ENCODE data around the gene MBTD1.
"Not testable (repeated sequence)": the region's sequence is repeated elsewhere in the genome, so short reads cannot be mapped to it uniquely, and the experiment has no call there.

Gene MBTD1

DNA sequence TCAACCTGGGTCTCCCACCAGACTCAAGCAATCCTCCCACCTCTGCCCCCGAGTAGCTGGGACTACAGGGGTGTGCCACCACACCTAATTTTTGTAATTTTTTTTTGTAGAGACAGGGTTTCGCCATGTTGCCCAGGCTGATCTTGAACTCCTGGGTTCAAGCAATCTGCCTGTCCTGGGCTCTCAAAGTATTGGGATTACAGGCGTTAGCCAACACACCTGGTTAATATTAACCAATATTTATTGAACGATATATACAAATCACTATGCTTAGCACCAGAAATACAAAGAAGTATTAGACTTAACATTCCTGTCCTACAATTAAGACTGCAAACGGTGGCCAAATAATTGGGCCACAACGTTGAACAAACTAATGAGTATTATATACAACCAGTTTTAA lies 4.2 kb downstream of the MBTD1 start:
- DNase-seq (ENCODE audit: low read depth, low spot score) = no peak

DNA sequence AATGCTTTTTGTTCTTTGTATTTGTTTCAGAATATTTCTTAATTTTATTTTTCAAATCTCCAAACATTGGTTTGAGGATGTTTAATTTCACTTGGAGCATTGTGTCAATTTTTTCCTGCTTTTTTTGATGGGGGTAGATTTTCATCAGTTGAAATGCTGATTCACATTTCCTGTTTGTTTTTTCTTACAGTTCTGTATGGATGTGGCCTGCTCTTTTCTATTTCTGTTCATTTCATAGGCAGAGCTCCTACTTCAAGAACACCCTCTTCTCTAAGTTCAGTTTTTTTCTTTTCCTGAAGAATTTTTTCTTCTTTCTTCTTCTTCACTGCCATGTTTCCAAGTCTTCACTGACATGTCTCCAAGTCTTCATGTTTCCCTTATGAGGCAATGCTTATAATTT lies 8.8 kb downstream of the MBTD1 start:
- no peak for DNase-seq (ENCODE audit: low read depth, low spot score)

DNA sequence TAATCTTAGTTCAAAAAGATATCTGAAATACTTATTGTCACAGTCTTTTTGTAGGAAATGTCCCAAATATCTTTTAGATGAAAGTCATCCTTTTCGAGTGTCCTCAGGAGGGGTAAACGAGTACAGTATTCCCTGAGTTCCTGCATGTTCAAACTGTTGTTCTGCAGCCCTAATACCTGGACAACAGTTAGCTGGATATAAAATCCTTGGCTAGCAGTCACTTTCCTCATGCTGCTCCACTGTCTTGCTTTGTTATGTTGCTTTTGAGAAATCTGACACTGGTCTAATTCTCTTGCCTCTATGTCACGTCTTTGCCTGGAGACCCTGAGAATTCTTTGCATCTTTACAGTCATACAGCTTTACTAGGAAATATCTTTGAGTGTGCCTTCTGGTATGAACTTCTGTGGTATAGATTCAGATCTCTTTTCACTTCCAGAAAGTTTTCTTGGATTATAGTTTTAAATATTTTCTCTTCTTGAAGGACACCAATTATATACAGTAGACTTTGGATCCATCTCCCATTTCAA lies 9.5 kb downstream of the MBTD1 start:
- no peak for DNase-seq (ENCODE audit: low read depth, low spot score)

- no peak for DNase-seq (ENCODE audit: low read depth, low spot score)
These were observed 14.3 kb downstream of the MBTD1 start for GRCh38 chr17:51245535-51245934.

DNA sequence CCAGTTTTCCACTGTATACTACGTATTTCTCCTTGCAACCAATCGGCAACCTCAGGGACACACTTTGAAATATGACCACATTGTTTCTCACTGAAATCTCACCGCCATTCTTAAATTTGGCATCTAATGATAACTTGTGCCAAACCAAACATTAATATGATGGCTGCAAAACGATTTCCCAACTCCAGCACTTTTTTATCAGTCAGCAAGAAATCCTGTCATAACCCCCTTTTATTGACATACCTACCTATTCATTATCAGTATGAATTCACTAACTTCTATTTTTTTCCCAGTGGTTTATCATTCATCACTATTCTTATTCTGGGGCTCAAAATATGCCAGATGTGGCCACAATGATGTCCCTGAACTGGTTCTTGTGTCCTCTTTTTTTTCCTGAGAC lies 15.8 kb downstream of the MBTD1 start:
- DNase-seq (ENCODE audit: low read depth, low spot score) = no peak

DNA sequence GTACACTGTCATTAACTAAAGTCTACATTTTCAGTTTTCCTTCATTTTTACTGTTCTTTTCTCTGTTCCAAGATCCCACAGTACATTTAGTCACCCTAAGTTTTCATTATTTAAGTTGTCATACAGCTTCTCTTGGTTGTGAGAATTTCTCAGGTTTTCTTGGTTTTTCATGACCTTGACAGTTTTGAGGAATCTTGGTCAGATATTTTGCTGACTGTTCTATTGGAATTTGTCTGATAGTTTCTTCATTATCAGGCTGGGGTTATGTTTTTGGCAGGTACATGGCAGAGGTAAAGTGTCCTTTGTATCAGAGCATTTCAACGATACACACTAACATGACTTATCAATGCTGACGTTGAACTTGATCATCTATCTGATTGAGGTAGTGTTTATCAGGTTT lies 19.6 kb downstream of the MBTD1 start:
- DNase-seq (ENCODE audit: low read depth, low spot score) = no peak

DNA sequence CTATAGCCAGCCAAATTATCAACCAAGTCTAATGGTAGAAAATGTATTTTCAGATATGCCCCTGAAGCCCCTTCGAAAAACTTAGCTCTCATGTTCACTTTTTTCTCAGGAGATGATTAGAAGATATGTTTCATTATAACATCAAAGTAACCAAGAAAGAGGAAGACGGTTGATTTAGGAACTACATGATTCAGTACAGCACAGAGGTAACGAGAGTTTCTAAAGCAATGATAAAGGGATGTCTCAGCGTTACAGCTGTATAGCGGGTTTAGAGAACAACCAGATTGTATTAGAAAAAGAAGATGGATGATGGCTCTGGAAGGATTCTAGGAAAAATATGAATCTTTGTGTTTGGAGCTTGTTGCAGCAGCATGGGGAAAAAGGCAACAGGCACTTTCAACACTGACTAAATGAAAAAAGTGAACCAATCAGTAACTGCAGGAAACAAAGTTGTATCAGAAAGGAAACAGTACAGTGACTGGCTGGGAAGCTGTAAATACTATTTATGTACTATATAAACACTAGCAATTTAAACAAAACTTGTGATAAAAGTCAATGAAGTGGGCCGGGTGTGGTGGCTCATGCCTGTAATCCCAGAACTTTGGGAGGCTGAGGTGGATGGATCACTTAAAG lies 21.5 kb downstream of the MBTD1 start:
- no peak for DNase-seq (ENCODE audit: low read depth, low spot score)

DNA sequence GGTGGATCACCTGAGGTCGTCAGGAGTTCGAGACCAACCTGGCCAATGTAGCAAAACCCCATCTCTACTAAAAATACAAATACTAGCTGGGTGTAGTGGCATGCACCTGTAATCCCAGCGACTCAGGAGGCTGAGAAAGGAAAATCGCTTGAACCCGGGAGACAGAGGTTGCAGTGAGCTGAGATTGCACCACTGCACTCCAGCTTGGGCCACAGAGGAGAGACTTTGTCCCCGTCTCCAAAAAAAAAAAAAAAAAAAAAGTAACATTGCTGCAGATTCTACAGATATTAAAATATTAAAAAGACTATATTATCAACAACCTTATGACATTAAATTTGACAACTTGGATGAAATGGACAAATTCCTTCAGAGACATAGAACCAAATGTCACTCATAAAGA lies 25.7 kb downstream of the MBTD1 start:
- DNase-seq (ENCODE audit: low read depth, low spot score) = no peak

GRCh38 chr17:51231999-51232398 lies 27.9 kb downstream of the MBTD1 start:
- DNase-seq (ENCODE audit: low read depth, low spot score) = no peak

- DNase-seq (ENCODE audit: low read depth, low spot score) = no peak
These were observed 29.5 kb downstream of the MBTD1 start for GRCh38 chr17:51230306-51230705.

GRCh38 chr17:51229889-51230288 lies 30.0 kb downstream of the MBTD1 start:
- no peak for DNase-seq (ENCODE audit: low read depth, low spot score)

DNA sequence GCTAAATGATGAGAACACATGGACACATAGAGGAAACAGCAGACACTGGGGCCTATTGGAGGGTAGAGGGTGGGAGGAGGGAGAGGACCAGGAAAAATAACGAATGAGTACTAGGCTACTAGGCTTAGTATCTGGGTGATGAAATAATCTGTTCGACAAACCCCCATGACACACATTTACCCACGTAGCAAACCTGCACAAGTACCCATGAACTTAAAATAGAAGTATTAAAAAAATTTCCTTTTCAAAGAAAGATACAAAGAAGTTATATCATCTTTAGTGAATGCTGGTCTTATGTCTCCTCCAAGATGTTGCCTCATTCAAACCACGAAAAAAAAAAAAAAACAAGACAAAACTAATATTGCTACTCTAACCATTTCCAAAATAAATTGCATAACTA lies 31.7 kb downstream of the MBTD1 start:
- no peak for DNase-seq (ENCODE audit: low read depth, low spot score)

- DNase-seq (ENCODE audit: low read depth, low spot score) = not testable (repeated sequence)
These were observed 34.3 kb downstream of the MBTD1 start for GRCh38 chr17:51225523-51225922.

- no peak for DNase-seq (ENCODE audit: low read depth, low spot score)
These were observed 35.2 kb downstream of the MBTD1 start for GRCh38 chr17:51224402-51225262.

DNA sequence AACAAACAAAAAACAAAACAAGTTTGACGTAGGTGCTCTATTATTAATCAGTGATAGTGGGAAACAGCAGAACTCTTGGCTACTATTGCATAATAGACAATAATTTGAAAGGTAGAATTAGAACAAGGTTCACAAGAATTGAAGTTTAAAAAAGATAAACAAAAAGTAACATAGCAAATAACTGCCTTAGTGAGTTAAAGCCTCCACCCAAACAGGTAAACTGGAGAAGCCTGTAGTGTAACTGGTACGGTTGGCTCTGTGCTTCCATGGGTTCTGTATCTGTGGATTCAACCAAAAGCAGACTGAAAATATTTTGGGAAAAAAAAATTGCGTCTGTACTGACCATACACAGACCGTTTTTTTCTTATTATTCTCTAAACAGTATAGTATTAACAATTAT lies 38.5 kb downstream of the MBTD1 start:
- DNase-seq (ENCODE audit: low read depth, low spot score) = no peak

DNA sequence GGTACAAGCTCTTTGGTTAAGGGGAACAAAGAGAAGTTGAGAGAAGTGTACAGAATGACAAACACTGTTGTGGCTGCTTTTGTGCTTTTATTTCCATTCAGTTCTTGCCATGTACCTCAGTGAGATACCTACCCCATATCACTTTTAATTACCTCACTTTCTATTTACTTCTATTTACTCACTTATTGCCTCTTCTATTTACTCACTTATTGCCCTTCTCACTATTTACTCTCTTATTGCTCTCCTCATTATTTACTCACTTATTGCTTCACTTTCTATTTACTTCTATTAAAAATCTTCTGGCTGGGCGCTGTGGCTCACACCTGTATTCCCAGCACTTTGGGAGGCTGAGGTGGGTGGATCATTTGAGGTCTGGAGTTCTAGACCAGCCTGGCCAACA lies 41.9 kb downstream of the MBTD1 start:
- DNase-seq (ENCODE audit: low read depth, low spot score) = no peak

GRCh38 chr17:51214920-51215319 lies 44.9 kb downstream of the MBTD1 start:
- DNase-seq (ENCODE audit: low read depth, low spot score) = no peak

- no peak for DNase-seq (ENCODE audit: low read depth, low spot score)
These were observed 56.0 kb downstream of the MBTD1 start for GRCh38 chr17:51203838-51204237.

DNA sequence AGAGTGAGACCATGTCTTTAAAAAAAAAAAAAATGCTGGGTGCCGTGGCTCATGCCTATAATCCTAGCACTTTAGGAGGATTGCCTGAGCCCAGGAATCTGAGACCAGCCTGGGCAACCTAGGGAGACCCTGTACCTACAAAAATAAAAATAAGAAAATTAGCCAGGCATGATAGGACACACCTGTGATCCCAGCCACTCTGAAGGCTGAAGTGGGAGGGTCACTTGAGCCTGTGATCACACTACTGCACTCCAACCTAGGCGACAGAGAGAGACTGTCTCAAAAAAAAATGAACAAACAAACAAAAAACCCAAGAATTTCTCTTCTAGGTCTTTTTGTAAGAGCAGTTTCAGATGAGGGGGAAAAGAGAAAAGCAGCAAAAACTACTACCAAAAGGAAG lies 59.0 kb downstream of the MBTD1 start:
- DNase-seq (ENCODE audit: low read depth, low spot score) = no peak

- DNase-seq (ENCODE audit: low read depth, low spot score) = no peak
These were observed 59.6 kb downstream of the MBTD1 start for GRCh38 chr17:51200295-51200694.

DNA sequence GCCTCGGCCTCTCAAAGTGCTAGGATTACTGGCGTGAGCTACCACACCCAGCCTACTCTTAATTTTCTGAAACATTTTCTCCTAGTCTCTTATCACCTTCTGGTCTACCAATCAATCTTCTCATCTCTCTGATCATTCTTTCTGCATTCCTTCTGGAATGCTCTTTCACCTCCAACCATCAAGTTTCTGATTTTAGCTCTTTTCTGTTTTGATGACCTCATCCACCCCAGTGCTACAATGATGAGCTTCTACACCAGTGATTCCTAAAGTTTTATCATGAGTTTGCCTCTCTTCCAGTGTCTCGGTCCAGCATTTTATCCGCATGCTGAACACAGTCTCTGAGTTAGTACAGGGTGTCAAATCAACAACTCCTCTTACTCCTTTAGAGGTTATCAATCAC lies 62.1 kb downstream of the MBTD1 start:
- no peak for DNase-seq (ENCODE audit: low read depth, low spot score)

DNA sequence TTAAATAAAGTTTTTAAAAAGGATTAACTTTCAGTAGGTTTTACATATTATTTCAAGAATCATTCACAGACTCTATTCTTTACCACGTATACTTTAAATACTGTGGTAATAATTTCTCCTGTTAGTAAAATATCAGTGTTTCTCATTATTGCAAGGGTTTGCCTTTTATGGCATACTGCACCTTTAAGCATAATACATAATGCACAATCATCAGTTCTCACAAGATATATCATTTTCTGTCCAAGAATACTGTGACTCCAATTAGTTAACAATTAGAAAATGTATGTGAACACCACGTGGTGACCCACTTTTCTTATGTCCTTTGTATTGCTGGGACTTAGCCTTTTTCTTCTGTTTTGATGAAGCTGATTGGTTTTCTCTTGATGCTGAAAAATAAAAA lies 68.0 kb downstream of the MBTD1 start:
- DNase-seq (ENCODE audit: low read depth, low spot score) = no peak

- DNase-seq (ENCODE audit: low read depth, low spot score) = no peak
These were observed 70.2 kb downstream of the MBTD1 start for GRCh38 chr17:51189628-51190027.
